Fibroblast of the aortic adventitia (primary cell): Measurements from ENCODE around the gene TBXAS1. TPM values are rescaled to one million over a fixed set of nuclear protein-coding genes. Genes with fewer than 3 reads are reported as not detected.

ENCODE experiments used
- DNase-seq: peaks from one replicate; pipeline ENCODE4 v3.0.0-alpha.2; 2010; ENCODE audit warnings: low read depth
- H3K4me3 ChIP-seq: 2 replicates; pipeline ENCODE4 v1.5.1; 2011; ENCODE audit warnings: low read depth, mild to moderate bottlenecking, control low read depth, low read length, moderate library complexity
- total RNA-seq: library from RNA; depleted of rRNA; stranded (reverse); fragments of >200 nt; gene quantifications from 2 replicates; pipeline ENCODE4 v1.2.3, GENCODE V29; 2012; ENCODE audit warnings: low replicate concordance
- TF ChIP-seq, protein P1 (sequence below): IDR thresholded peaks from 2 replicates; pipeline ENCODE4 v1.5.1; 2011; ENCODE audit warnings: mild to moderate bottlenecking, low read length, control low read depth, inconsistent platforms; ENCODE audit not compliant: insufficient read depth

The TBXAS1 gene
- total RNA-seq, 1 donor: 2.4 TPM

DNA sequence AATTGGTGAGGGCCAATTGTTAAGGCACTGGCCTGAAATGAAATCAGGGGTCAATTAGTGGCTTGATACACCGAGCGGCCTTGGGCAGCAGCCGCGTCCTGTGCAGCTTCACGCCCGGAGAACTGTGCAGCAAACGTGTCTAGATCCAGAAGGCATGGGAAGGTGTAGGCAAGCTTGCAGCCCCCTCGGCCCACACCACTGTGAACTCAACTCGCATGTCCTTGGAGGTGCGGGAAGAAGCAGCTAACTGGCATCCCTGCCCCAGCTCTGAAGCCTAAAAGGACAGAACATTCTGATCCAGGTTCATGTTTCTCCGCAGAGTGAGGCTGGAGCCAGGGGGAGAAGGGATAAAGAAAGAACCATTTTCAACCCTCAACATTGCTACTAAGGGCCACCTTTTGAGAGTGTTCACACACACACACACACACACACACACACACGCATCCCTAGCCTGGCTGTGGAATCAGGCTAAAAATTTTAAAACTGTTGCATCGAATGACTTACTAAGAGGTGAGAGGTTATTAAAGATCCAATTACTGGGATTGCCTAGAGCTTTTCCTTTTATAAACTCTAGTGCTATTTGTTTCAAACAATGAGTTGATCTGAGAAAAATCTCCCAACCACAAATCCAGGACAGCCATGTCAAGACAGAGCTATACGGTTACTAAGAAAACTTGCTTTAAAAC is 129.7 kb downstream of the TBXAS1 start:
- no peak for DNase-seq
- TF ChIP-seq, protein P1, sequence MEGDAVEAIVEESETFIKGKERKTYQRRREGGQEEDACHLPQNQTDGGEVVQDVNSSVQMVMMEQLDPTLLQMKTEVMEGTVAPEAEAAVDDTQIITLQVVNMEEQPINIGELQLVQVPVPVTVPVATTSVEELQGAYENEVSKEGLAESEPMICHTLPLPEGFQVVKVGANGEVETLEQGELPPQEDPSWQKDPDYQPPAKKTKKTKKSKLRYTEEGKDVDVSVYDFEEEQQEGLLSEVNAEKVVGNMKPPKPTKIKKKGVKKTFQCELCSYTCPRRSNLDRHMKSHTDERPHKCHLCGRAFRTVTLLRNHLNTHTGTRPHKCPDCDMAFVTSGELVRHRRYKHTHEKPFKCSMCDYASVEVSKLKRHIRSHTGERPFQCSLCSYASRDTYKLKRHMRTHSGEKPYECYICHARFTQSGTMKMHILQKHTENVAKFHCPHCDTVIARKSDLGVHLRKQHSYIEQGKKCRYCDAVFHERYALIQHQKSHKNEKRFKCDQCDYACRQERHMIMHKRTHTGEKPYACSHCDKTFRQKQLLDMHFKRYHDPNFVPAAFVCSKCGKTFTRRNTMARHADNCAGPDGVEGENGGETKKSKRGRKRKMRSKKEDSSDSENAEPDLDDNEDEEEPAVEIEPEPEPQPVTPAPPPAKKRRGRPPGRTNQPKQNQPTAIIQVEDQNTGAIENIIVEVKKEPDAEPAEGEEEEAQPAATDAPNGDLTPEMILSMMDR: no peak
- H3K4me3 ChIP-seq: no peak overlapping the region

DNA sequence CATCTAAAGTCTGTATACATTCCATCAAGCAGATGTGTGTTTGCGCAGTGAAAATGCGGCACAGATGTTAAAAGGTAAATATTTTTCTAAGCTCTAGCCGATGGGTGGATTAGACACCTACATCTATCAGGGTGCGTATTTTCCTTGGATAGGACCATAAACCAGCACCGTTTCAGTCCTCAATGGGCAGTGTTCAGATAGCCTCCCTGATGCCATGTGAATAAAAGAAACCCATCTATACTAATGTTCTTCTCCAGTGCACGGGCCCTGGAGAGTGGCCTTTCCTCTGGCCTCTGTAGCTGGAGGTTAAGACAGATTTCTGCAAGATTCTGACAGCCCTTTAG is 130.2 kb downstream of the TBXAS1 start:
- no peak for DNase-seq
- no peak overlapping the region for H3K4me3 ChIP-seq
- TF ChIP-seq, protein P1: no peak

DNA sequence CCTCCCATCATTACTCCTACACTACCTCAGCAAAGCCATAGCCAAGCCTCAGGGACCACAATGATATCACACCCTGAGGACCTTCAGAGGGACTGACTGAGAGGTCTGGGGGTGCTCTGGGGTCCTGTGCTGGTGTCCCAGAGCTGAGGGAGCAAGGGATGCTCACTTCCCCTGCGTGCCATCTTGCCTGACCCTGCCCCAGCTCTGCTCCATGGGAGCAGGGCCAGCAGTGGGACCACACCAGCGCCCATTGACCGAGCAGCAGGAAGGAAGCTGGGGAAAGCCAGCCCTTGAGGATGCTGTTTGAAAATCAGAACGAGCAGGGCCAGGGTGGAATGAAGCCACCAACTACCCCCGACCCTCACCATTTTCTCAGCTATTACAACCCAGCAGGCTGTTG is 130.7 kb downstream of the TBXAS1 start:
- no peak overlapping the region for H3K4me3 ChIP-seq
- no peak for DNase-seq
- TF ChIP-seq, protein P1: no peak

DNA sequence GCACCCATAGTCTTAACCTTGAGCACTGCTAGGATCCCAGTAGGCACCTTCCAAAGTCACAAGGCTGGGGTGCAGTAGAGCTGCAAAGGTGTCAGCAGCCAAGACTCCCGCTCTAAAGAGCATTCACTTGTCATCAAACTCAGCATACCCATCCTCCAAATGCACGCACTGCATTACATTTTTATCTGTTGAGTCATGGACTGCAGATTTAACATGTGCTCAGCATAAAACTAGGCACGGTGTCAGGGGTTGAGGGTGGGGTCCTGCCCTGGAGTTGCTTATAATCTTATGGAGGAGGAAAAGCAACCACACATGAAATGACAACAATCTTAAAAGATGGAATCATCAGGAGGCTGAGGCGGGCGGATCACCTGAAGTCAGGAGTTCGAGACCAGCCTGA is 131.1 kb downstream of the TBXAS1 start:
- TF ChIP-seq, protein P1: no peak
- peak; percentile 42 for DNase-seq

DNA sequence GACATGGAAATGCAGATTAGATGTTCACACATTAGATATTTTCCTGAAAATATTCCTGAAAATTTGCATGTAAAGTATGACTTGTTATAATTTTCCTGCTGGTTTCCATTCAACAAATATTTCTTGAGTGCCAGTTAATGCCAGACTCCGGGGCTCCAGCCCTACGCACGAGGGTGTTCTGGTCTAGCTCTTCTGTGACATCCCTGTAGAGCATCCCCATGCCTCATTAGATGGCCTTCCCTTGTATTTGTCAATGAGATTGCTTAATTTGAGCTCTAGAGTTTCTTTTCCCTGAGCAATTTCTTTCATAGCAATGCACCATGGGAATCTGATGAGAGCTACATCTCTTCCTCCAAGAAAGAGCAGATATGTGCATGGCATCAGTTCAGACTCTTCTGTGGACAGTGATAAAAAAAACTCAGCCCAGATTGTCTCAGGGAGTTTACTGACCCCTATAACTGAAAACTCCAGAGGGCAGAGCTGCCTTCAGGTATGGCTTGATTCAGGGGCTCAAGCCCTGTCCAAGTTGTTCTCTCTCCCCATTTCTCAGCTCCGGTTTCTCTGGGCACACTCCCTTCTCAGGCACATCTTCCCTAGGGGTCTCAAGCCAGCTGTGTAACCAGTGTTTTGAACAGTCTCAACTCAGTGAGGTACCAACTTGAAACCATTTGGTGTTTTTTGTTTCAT is 137.0 kb downstream of the TBXAS1 start:
- H3K4me3 ChIP-seq: no peak overlapping the region
- TF ChIP-seq, protein P1: no peak
- no peak for DNase-seq

More for the DNA sequence above, 131.1 kb downstream of the TBXAS1 start:
- H3K4me3 ChIP-seq: no peak overlapping the region

DNA sequence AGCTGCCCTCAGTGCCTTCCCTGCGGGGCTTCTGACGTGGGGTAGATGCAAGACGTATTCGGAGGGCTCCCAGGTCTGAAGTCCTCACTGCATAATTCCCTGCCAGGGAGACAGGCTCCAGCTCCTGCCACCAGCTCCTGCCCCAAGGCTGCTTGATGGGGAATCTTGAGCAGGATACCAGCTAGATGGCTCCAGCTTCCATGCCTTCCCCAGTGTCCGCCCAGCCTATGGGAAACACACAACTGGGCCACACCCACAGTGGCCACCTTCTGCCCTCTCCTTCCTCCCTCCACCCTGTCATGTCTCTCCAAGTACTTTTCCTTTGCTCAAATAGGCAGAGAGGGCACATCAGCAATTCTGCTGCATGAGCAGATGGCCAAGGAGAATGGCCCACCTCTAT is 137.9 kb downstream of the TBXAS1 start:
- H3K4me3 ChIP-seq: no peak overlapping the region
- DNase-seq: no peak
- TF ChIP-seq, protein P1: no peak
